T-cell (primary cell): ENCODE measurements around the gene U2AF2. TPM values are rescaled to one million over a fixed set of nuclear protein-coding genes. Genes with fewer than 3 reads are reported as not detected.

ENCODE experiments used
- ATAC-seq, 4 experiments: fragments of 200-7000 bp in 3 of 4; fragments of 150-1000 bp in 1 of 4; cut with Tn5 transposase; replicated peaks in 1 of 4; 1 replicate in 3 of 4; 2 replicates in 1 of 4; pipeline ENCODE4 v1.10.0; 2021; ENCODE audit warnings: moderate library complexity in 3 of 4, mild to moderate bottlenecking in 2 of 4, moderate number of reproducible peaks in 1 of 4
- CTCF ChIA-PET, 2 donors: fragments of 300-600 bp; sonication (Branson Sonifier 250); formaldehyde crosslinking; loops; one replicate each; lab custom pipeline; 2022; ENCODE audit warnings: antibody characterized with exemption in 2 of 2; lab: Charles Lee
- POLR2A ChIA-PET, 2 donors: fragments of 300-600 bp; sonication (Branson Sonifier 250); formaldehyde crosslinking; loops; one replicate each; lab custom pipeline; 2022; ENCODE audit warnings: antibody characterized with exemption in 2 of 2; lab: Charles Lee
- DNase-seq, 35 experiments: peaks; one replicate each; pipeline versions ENCODE4 v3.0.0 to v3.0.0-alpha.2; 2013 to 2023
- H3K27ac ChIP-seq: one replicate; pipeline ENCODE4 v1.5.1; 2013; ENCODE audit warnings: low read length
- H3K27me3 ChIP-seq, 2 experiments: replicated peaks in 1 of 2; 1 replicate in 1 of 2; 2 replicates in 1 of 2; pipeline versions ENCODE4 v1.6.1 to v1.7.0; 2013; ENCODE audit warnings: low read length in 1 of 2, mixed read lengths in 1 of 2; ENCODE audit not compliant: control insufficient read depth in 2 of 2, insufficient read depth in 2 of 2; ENCODE audit errors: extremely low read depth in 1 of 2
- H3K36me3 ChIP-seq, 2 donors: 1 replicate in 1 of 2; 2 replicates in 1 of 2; pipeline versions ENCODE4 v1.6.1 to v1.7.0; 2013; ENCODE audit warnings: low read length in 1 of 2; ENCODE audit not compliant: control insufficient read depth in 2 of 2, insufficient read depth in 1 of 2; ENCODE audit errors: extremely low read depth in 1 of 2
- H3K4me1 ChIP-seq, 2 experiments: 1 replicate in 1 of 2; 2 replicates in 1 of 2; pipeline versions ENCODE4 v1.6.1 to v1.7.0; 2013; ENCODE audit warnings: low read length in 2 of 2, mixed read lengths in 1 of 2; ENCODE audit not compliant: insufficient read depth in 2 of 2, control insufficient read depth in 1 of 2; ENCODE audit errors: extremely low read depth in 1 of 2
- H3K4me3 ChIP-seq, 2 donors: 1 replicate in 1 of 2; 2 replicates in 1 of 2; pipeline versions ENCODE4 v1.5.1 to v1.7.0; 2013; ENCODE audit warnings: mild to moderate bottlenecking in 2 of 2, low read length in 1 of 2, moderate library complexity in 1 of 2; ENCODE audit not compliant: control insufficient read depth in 1 of 2; ENCODE audit errors: extremely low read depth in 1 of 2
- H3K9me3 ChIP-seq: 2 replicates; pipeline ENCODE4 v1.7.0; 2013
- H3K27ac Mint-ChIP-seq, 2 donors: one replicate each; pipeline ENCODE4 v1.8.0; 2020 to 2021; ENCODE audit warnings: mild to moderate bottlenecking in 2 of 2, mixed read lengths in 2 of 2
- H3K27me3 Mint-ChIP-seq, 2 donors: one replicate each; pipeline ENCODE4 v1.8.0; 2021 to 2022; ENCODE audit warnings: mixed read lengths in 2 of 2
- H3K36me3 Mint-ChIP-seq: one replicate; pipeline ENCODE4 v1.8.0; 2021; ENCODE audit warnings: mixed read lengths
- H3K4me1 Mint-ChIP-seq, 3 donors: one replicate each; pipeline ENCODE4 v1.8.0; 2020 to 2022; ENCODE audit warnings: mixed read lengths in 3 of 3, mild to moderate bottlenecking in 1 of 3
- H3K4me3 Mint-ChIP-seq, 3 donors: one replicate each; pipeline ENCODE4 v1.8.0; 2020 to 2022; ENCODE audit warnings: mild to moderate bottlenecking in 3 of 3, mixed read lengths in 3 of 3, moderate library complexity in 3 of 3
- H3K9me3 Mint-ChIP-seq, 3 donors: one replicate each; pipeline ENCODE4 v1.8.0; 2020 to 2022; ENCODE audit warnings: mixed read lengths in 3 of 3
- WGBS: methylation state at CpG from one replicate; pipeline ENCODE4 v1.1.5; 2013; ENCODE audit warnings: missing lambda C conversion rate; ENCODE audit not compliant: insufficient coverage; 5-methylcytosine and 5-hydroxymethylcytosine counted together
- total RNA-seq, 35 experiments: library from RNA in 6 of 35; stranded (reverse) in 6 of 35; fragments of 120-200 nt in 1 of 35; gene quantifications; one replicate each; pipeline versions ENCODE4 v1.2.1 to v1.2.4 and lab custom pipeline; 2013 to 2026

Gene U2AF2
- total RNA-seq, 5 donors from 2014 or later (not counting 1 experiment from before 2014, with no cell fraction given), result 254 to 310 (median 303) TPM

DNA sequence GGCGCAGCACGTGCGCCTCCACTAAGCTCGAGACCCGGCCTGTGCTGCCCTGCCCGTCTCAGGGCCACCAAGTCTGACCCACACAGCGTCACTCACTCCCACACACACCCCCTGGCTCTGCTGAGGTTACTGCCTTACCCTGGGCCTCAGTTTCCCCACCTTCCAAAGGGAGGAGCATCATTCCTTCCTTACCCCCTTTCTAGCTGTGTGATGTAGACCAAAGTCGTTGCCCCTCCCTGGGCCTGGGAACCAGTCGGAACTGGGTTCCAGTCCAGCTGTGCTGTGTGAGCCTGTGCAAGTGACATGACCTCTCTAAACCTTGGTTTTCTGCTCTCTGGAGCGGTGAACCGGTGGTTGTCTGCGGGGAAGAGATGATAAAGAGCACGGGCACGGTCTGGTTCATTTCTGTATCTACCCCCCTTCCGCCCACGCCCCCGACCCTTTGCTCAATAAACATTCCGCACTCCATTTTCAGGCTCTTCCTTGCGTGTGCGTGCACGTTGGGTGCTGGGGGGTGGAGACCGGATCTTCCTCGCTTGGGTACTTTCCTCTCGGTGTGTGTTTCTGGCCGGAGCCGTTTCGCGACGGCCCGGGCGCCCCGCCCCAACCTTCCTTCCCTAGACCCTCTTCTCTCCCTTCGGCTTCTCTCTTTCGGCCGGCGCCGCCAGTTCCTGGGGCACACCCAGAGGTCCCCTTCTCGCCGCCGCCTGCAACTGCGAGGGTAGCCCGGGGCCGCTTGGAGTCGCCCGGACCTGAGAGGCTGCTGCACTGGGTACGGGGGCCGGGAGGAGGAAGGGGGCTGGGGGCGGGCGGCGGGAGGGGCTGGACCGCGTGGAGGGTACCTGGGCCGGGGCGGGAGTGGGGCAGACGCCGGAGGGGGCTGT, 11.6 kb upstream of the U2AF2 start, which contains the start of gene ZNF581:
ZNF581 (plus strand) TSS at position 647 of the 884 bp plus-strand sequence. CDS start 923 bp downstream, outside the sequence.
- H3K27me3 Mint-ChIP-seq, result peaks cover 0 to 2% of the 10 kb centered on the region in 2 donors

DNA sequence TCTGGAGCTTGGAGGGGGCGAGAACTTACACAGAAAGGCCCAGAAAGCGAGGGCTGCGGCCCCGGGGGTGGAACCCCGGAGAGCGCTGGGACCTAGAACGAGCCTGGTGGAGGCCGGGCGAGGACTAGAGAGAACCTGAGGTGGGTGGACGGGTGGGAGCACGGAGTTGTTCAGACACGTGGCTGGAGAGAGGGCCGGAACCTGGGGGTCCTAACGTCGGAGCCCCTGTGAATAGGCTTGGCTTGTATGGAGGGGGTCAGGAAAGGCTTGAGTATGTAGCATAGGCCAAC, 11.0 kb upstream of the U2AF2 start:
- 2% methylated on average over 15 of the region's 15 CpGs for WGBS
- peaks cover 22 to 77% of the 10 kb centered on the region in 2 experiments for H3K4me1 ChIP-seq
- POLR2A ChIA-PET, result no interaction called here
- no peaks in the 10 kb centered on the region for H3K9me3 Mint-ChIP-seq
- H3K27me3 ChIP-seq, result peaks cover 0 to 4% of the 10 kb centered on the region in 2 experiments
- H3K4me3 Mint-ChIP-seq, result peak overlapping the region; percentile 83 to 90 (median 88)
- peak overlapping the region; percentile 84 for H3K27ac ChIP-seq
- peaks cover 54 to 65% (median 60%) of the 10 kb centered on the region in 3 donors for H3K4me1 Mint-ChIP-seq
- CTCF ChIA-PET, result no interaction called here
- no peaks in the 10 kb centered on the region for H3K9me3 ChIP-seq
- ATAC-seq (no peak), DNase-seq (no peak)
- H3K36me3 ChIP-seq, result peaks cover 10 to 11% of the 10 kb centered on the region in 2 donors
- peak overlapping the region; percentile 66 to 86 for H3K4me3 ChIP-seq
- H3K27me3 Mint-ChIP-seq, result peaks cover 0 to 2% of the 10 kb centered on the region in 2 donors
- peaks cover 8% of the 10 kb centered on the region for H3K36me3 Mint-ChIP-seq
- H3K27ac Mint-ChIP-seq, result peak overlapping the region; percentile 84 to 96

More for the DNA sequence above, 11.6 kb upstream of the U2AF2 start, which contains the start of gene ZNF581:
- Histone ChIP-seq H3K27me3 (no peaks in the 10 kb centered on the region), H3K36me3 (peaks cover 10 to 13% of the 10 kb centered on the region in 2 donors), H3K9me3 (no peaks in the 10 kb centered on the region), H3K27ac (peak within 1 kb of the TSS; percentile 84), H3K4me3 (peak within 1 kb of the TSS; percentile 66 to 86), H3K4me1 (peaks cover 22 to 72% of the 10 kb centered on the region in 2 experiments)
- POLR2A ChIA-PET, result no interaction called here
- Mint-ChIP-seq H3K36me3 (peaks cover 8% of the 10 kb centered on the region), H3K27ac (peak within 1 kb of the TSS; percentile 96 to 98), H3K4me1 (peaks cover 50 to 64% (median 59%) of the 10 kb centered on the region in 3 donors), H3K9me3 (no peaks in the 10 kb centered on the region), H3K4me3 (peak within 1 kb of the TSS; percentile 83 to 90 (median 88))
- DNase-seq, result peak; percentile 55 to 89 (median 70)
- 0% methylated on average over 21 of the region's 56 CpGs for WGBS
- ATAC-seq, result peak; percentile 49 to 58 (median 54)
- CTCF ChIA-PET, result interaction anchor here in 1 of 2 donors (1.5 to 1.7 kb wide), 2 partner anchors 10 to 11 kb away, joined by 4 read pairs; partner anchors contain the start of gene U2AF2

DNA sequence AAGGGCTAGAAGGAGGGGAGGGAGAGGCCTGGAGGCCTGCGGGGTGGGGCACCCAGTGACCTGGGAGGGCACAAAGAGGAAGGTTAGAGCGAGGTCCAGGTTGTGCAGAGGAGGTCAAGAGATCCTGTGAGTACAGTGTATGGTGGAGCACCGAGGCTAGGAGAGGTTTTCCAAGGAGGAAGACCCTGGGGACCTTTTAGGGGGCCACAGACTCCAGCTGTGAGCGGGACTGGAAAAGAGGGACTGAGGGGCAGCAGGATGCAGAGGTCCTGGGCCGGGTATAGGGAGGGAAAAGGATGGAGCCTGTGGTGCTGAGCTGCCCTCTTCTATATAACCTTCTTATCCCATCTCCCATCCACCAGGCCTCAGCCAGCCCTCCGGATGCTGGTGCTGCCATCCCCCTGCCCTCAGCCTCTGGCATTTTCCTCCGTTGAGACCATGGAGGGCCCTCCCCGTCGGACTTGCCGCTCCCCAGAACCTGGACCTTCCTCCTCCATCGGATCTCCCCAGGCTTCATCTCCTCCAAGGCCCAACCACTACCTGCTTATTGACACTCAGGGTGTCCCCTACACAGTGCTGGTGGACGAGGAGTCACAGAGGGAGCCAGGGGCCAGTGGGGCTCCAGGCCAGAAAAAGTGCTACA, 10.5 kb upstream of the U2AF2 start:
- H3K27ac Mint-ChIP-seq, result peak overlapping the region; percentile 84 to 96
- H3K27ac ChIP-seq, result peak overlapping the region; percentile 84
- CTCF ChIA-PET, result interaction anchor here in 1 of 2 donors (0.6 kb wide), 1 partner anchor 9 kb away, joined by 4 read pairs; no protein-coding TSS in a partner anchor
- no peak for ATAC-seq
- peaks cover 54 to 62% (median 56%) of the 10 kb centered on the region in 3 donors for H3K4me1 Mint-ChIP-seq
- peak overlapping the region; percentile 66 to 86 for H3K4me3 ChIP-seq
- H3K4me3 Mint-ChIP-seq, result peak overlapping the region; percentile 83 to 90 (median 88)
- peaks cover 0 to 5% of the 10 kb centered on the region in 2 experiments for H3K27me3 ChIP-seq
- H3K36me3 ChIP-seq, result peaks cover 10 to 11% of the 10 kb centered on the region in 2 donors
- no peaks in the 10 kb centered on the region for H3K9me3 Mint-ChIP-seq
- H3K27me3 Mint-ChIP-seq, result peaks cover 0 to 2% of the 10 kb centered on the region in 2 donors
- POLR2A ChIA-PET, result no interaction called here
- peaks cover 22 to 77% of the 10 kb centered on the region in 2 experiments for H3K4me1 ChIP-seq
- 58% methylated on average over 10 of the region's 12 CpGs for WGBS
- no peak for DNase-seq
- no peaks in the 10 kb centered on the region for H3K9me3 ChIP-seq
- H3K36me3 Mint-ChIP-seq, result peaks cover 4% of the 10 kb centered on the region

DNA sequence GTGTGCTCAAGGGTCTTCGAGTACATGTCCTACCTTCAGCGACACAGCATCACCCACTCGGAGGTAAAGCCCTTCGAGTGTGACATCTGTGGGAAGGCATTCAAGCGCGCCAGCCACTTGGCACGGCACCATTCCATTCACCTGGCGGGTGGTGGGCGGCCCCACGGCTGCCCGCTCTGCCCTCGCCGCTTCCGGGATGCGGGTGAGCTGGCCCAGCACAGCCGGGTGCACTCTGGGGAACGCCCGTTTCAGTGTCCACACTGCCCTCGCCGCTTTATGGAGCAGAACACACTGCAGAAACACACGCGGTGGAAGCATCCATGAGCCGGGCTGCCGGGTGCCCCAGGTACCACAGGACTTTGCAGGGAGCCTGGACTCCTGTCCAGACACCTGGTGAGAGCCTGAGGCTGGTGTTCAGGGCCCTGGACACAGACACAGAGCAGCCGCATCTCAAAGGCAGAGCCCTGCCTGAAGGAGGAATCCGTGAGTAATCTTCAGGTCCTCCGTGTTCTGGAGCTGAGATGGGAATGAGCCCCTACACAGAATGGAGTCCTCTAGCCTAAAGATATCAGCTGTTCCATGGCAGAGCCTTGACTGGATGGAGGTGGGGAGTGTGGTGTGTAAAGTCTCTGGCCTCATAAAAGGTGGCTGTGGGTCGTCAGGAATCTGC, 9.9 kb upstream of the U2AF2 start:
- H3K27ac Mint-ChIP-seq, result no peak overlapping the region
- POLR2A ChIA-PET, result no interaction called here
- H3K4me3 Mint-ChIP-seq, result peak overlapping the region; percentile 83 to 90 (median 88)
- 95% methylated on average over 21 of the region's 28 CpGs for WGBS
- peaks cover 4% of the 10 kb centered on the region for H3K36me3 Mint-ChIP-seq
- Histone ChIP-seq H3K27ac (no peak overlapping the region), H3K27me3 (peaks cover 0 to 8% of the 10 kb centered on the region in 2 experiments), H3K4me3 (no peak overlapping the region), H3K36me3 (peaks cover 10 to 11% of the 10 kb centered on the region in 2 donors), H3K4me1 (peaks cover 22 to 74% of the 10 kb centered on the region in 2 experiments), H3K9me3 (no peaks in the 10 kb centered on the region)
- H3K4me1 Mint-ChIP-seq, result peaks cover 57 to 61% (median 59%) of the 10 kb centered on the region in 3 donors
- DNase-seq, result no peak
- no peaks in the 10 kb centered on the region for H3K9me3 Mint-ChIP-seq
- CTCF ChIA-PET, result interaction anchor here in 1 of 2 donors (0.6 kb wide), 1 partner anchor 8 kb away, joined by 4 read pairs; no protein-coding TSS in a partner anchor
- peaks cover 0 to 2% of the 10 kb centered on the region in 2 donors for H3K27me3 Mint-ChIP-seq
- no peak for ATAC-seq

DNA sequence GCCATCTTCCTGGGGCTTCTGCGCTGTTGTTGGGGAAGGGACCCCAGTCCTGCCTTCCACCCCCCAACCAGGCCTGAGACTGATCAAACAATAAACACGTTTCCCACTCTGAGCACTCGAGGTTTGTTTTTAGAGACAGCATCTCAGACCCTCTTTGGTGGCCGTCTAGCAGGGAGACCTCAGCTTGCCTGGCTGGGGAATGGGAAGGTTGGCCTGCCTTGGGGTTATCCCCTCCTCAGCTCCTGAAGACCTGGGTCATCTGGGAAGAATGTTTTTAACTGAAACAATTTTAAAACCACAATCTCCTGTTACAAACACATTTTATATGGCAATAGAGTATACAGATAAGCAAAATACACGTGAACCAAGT, 9.3 kb upstream of the U2AF2 start:
- H3K4me3 Mint-ChIP-seq, result peak overlapping the region; percentile 51 to 64 (median 55)
- POLR2A ChIA-PET, result no interaction called here
- DNase-seq (no peak), ATAC-seq (no peak)
- peaks cover 4% of the 10 kb centered on the region for H3K36me3 Mint-ChIP-seq
- H3K4me1 Mint-ChIP-seq, result peaks cover 56 to 61% (median 60%) of the 10 kb centered on the region in 3 donors
- Histone ChIP-seq H3K4me3 (no peak overlapping the region), H3K27me3 (peaks cover 0 to 9% of the 10 kb centered on the region in 2 experiments), H3K4me1 (peaks cover 22 to 69% of the 10 kb centered on the region in 2 experiments), H3K36me3 (peaks cover 10 to 11% of the 10 kb centered on the region in 2 donors), H3K27ac (no peak overlapping the region), H3K9me3 (no peaks in the 10 kb centered on the region)
- CTCF ChIA-PET, result no interaction called here
- no peaks in the 10 kb centered on the region for H3K9me3 Mint-ChIP-seq
- H3K27me3 Mint-ChIP-seq, result peaks cover 0 to 2% of the 10 kb centered on the region in 2 donors
- H3K27ac Mint-ChIP-seq, result no peak overlapping the region
- no CpG with 5 or more reads among the region's 5 CpGs for WGBS
